GM12891 (cell line): ENCODE data around the gene CHD1L.

Experiments
- PAX5 ChIP-seq: IDR thresholded peaks from 2 replicates; pipeline ENCODE4 v1.6.1; 2011; ENCODE audit warnings: low read length, moderate library complexity, mild to moderate bottlenecking; ENCODE audit not compliant: insufficient read depth, severe bottlenecking
- POLR2A ChIP-seq: IDR thresholded peaks from 2 replicates; pipeline ENCODE4 v1.6.1; 2011; ENCODE audit warnings: low read depth, low read length, control low read depth
- POLR2AphosphoS5 ChIP-seq: IDR thresholded peaks from 2 replicates; pipeline ENCODE4 v1.6.1; 2011; ENCODE audit warnings: low read depth, low read length, control low read depth
- POU2F2 ChIP-seq: IDR thresholded peaks from 2 replicates; pipeline ENCODE4 v1.6.1; 2011; ENCODE audit warnings: low read depth, mild to moderate bottlenecking, control low read depth, low read length, moderate library complexity
- SPI1 ChIP-seq: IDR thresholded peaks from 2 replicates; pipeline ENCODE4 v1.6.1; 2011; ENCODE audit warnings: low read depth, low read length, control low read depth
- TAF1 ChIP-seq: IDR thresholded peaks from 2 replicates; pipeline ENCODE4 v1.6.1; 2011; ENCODE audit warnings: low read depth, low read length, control low read depth

GRCh38 chr1:147213271-147213670, 29.2 kb upstream of the CHD1L start:
- TF ChIP-seq TAF1 (no peak), POLR2AphosphoS5 (no peak), POLR2A (no peak), PAX5 (no peak), SPI1 (no peak), POU2F2 (no peak)
